HEK293T (cell line): ENCODE data around the gene FARP1.

ENCODE experiments used
- ARNT ChIP-seq: fragments of 450-650 bp; IDR thresholded peaks from 2 replicates; pipeline ENCODE4 v1.6.1; 2017; ENCODE audit warnings: mild to moderate bottlenecking
- CTBP1 ChIP-seq: fragments of 450-650 bp; IDR thresholded peaks from 2 replicates; pipeline ENCODE4 v1.6.1; 2016; ENCODE audit warnings: borderline replicate concordance
- FOXA1 ChIP-seq: fragments of 450-650 bp; IDR thresholded peaks from 2 replicates; pipeline ENCODE4 v1.6.1; 2016; ENCODE audit warnings: mild to moderate bottlenecking
- HDGF ChIP-seq: fragments of 450-650 bp; IDR thresholded peaks from 2 replicates; pipeline ENCODE4 v1.6.1; 2017; ENCODE audit warnings: antibody characterized with exemption, borderline replicate concordance
- ZNF384 ChIP-seq: fragments of 450-650 bp; IDR thresholded peaks from 2 replicates; pipeline ENCODE4 v1.6.1; 2016

DNA sequence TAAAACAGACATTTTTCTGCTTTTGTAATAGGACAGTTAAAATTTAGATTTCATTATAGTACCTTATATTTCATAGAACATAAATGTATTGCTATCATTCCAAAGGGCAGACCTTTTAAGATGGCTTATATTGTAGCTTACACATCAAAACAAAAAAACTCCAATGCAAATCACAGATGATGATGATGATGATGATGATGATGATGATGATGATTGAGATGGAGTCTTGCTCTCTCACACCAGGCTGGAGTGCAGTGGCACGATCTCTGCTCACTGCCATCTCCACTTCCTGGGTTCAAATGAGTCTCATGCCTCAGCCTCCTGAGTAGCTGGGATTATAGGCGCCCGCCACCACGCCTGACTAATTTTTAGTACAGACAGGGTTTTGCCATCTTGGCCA lies 224.1 kb downstream of the FARP1 start:
- TF ChIP-seq CTBP1 = no peak
- TF ChIP-seq ARNT = no peak
- TF ChIP-seq ZNF384 = no peak
- TF ChIP-seq FOXA1 = no peak
- no peak for TF ChIP-seq HDGF
